HG03095 (cell line): ENCODE measurements around the gene RABGGTA.

Source experiments
- ATAC-seq: cut with Tn5 transposase; IDR thresholded peaks from one replicate; pipeline ENCODE4 v1.9.1; 2021; ENCODE audit warnings: moderate library complexity; ENCODE audit not compliant: unreplicated experiment

RABGGTA gene

GRCh38 chr14:24307156-24307574, 35.8 kb upstream of the RABGGTA start:
- no peak for ATAC-seq

- no peak for ATAC-seq
Observed at GRCh38 chr14:24304019-24304387, 32.6 kb upstream of the RABGGTA start.

GRCh38 chr14:24300326-24300980, 29.1 kb upstream of the RABGGTA start:
- no peak for ATAC-seq

- ATAC-seq: peak; percentile 59
Observed at GRCh38 chr14:24299255-24300191, 28.1 kb upstream of the RABGGTA start, which contains the start of the genes DHRS1 and NOP9. Gene DHRS1 (minus strand): TSS chr14:24299780. CDS start chr14:24299106, 674 bp downstream. Gene NOP9 (plus strand): TSS chr14:24299850. CDS start chr14:24299955, 105 bp downstream.

GRCh38 chr14:24298892-24299254, 27.5 kb upstream of the RABGGTA start:
- ATAC-seq: no peak

DNA sequence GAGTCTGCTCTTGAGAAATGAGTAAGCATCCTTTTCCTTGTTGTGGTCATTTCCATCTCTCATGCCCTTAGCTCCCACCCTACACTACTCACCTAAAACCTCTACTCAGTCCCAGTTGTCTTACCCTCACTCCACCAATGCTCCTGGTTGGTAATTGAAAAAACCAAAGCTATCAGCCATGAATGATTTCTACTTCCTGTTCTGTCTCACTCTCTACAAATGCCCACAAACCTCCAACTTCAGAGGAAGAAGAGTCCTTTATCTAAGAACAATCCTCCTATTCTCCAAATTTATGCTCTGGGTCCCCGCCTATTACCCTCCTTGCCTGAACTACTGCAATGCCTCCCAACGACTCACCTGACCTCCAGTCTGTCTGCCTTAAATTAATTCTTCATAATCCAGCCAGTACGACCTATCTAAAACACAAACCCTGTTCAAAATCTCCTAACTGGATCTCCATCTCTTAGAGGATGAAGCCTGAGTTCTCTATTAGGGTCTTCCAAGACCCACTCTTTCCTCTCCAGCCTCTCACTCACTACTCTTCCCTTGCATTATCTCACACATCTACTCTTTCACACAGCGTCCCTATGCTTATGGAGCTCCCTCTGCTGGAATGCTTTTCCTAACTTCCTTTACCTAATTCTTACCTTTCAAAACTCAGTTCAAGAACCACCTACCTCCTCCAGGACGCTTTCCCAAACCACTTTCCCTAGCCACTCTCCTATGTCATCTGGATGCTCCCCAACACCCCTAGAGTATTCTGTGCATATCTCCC, 26.0 kb upstream of the RABGGTA start:
- ATAC-seq: no peak

DNA sequence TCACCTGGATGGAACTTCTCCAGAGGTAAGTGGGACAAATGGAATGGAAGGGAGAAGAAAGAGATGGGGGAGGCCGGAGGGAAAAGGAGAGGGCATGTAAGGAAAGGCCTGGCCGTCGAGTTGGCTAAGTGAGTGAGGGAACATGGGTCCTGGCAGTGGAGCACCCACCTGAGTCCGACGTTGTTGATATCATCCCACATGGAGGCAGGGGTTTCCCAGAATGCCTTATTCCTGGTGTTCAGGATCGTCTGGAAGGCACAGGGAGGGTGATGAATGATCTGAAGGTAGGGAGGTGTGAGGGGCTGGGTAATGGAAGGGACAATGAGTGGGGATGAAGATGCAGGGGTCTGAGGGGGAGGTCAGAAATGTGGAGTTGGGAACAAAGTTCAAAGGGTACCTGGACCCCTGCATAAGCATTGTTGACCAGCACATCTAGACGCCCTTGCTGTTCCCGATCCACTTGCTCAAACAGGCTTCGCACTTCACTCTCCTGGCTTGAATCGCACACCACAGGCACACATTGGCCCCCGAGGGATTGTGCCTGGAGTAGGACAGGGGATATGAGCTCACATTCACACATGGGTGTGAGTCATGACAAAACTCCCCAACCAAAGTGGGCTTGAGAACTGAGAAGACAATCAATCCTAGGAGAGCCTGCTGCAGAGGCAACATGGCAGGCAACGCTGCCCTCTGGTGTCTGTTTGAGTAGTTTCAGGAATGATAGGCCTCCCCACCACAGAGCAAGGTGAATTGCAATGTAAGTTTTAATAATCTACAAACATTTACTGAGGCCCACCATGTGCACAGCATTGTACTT, 25.2 kb upstream of the RABGGTA start:
- ATAC-seq: peak; percentile 47

- no peak for ATAC-seq
Observed at GRCh38 chr14:24293525-24293924, 22.1 kb upstream of the RABGGTA start.

DNA sequence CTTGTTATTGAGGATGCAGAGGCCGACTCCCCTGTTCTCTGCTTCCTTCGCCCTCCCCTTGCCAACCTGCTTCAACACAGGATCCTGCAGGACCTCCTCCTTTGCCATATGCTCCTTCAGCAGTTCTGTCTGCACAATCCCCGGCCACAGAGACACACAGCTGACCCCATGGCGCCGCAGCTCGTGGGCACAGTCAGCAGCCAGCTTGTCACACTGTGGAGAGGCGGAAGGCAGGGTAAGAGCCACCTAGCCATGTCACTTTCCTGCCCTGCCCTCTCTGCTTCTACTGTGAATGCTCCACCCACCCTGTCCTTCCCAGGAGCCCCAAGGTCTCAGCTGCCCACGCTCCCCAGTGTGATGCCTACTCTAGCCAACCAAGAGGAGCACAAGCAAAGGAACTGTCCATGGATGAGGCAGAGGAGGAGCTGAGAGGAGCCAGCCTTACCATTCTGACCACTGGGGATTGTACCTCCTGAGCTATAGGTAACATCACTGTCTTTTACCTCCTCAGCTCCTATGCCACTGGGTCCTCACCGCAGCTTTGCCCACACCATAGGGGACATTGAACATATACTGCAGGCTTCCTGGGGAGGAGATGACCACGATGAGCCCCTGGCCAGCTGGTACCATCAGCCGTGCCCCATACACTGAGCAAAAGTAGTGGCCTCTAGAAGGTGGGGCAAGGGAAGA, 20.9 kb upstream of the RABGGTA start:
- no peak for ATAC-seq

- ATAC-seq: no peak
Observed at GRCh38 chr14:24291446-24292117, 20.2 kb upstream of the RABGGTA start.

DNA sequence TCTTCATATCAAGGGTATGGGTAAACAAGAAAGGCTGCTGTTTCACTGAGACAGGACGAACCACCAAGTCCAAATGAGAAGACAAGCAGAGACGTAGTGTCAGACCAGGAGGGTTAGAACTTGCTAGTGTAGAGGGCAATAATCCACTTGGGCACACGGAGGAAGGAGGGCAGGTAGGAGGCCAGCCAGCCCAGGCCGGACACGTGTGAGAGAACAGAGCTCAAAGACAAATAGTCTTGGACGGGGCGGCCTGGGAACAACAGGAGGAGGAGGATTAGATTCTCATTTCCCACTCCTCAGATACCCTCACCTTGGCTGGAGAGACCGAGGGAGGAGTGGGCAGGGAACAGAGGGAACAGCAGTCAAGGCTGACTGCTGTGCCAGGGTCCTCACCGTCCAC, 19.3 kb upstream of the RABGGTA start:
- ATAC-seq: no peak

GRCh38 chr14:24289649-24290280, 18.4 kb upstream of the RABGGTA start:
- ATAC-seq: no peak

DNA sequence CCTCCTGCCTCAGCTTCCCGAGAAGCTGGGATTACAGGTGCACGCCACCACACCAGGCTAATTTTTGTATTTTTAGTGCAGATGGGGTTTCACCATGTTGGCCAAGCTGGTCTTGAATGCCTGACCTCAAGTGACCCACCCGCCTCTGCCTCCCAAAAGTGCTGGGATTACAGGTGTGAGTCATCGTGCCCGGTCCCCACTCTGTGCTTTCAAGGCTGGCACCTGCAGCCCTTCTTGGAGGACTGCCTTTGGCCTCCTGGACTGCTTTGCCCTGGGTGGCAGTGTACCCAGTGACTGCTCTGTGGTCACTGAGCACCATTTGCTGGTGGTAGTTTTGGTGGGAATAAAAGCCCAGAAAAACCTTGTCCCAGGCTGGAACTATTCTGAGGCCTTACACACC, 15.6 kb upstream of the RABGGTA start:
- ATAC-seq: no peak

- ATAC-seq: no peak
Observed at GRCh38 chr14:24285351-24285750, 14.0 kb upstream of the RABGGTA start.

GRCh38 chr14:24284501-24285035, 13.2 kb upstream of the RABGGTA start:
- no peak for ATAC-seq

GRCh38 chr14:24283796-24284460, 12.5 kb upstream of the RABGGTA start:
- no peak for ATAC-seq

GRCh38 chr14:24282736-24283135, 11.3 kb upstream of the RABGGTA start:
- no peak for ATAC-seq

DNA sequence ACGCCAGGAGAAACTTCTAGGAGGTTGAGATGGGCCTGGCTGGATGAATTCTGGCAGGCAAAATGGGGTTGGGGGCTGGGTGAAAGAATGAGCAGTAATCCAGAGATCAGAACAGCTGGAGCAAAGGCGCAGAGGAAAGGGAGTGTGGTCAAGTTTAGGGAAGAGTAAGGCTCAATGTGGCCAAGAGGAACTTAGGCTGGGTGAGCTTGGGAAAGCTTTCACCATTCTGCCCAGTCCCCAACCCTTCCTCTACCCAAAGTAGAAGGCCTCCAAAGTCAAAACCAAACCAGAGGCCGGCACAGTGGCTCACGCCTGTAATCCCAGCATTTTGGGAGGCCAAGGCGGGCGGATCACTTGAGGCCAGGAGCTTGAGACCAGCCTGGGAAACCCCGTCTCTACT, 10.2 kb upstream of the RABGGTA start:
- no peak for ATAC-seq
